Stomach (tissue), 9 donors: ENCODE results near the gene LDHAL6A. TPM values are rescaled to one million over a fixed set of nuclear protein-coding genes. Genes with fewer than 3 reads are reported as not detected.

Experiments used
- DNase-seq, 2 donors: peaks; one replicate each; pipeline versions ENCODE4 v3.0.0 to v3.0.0-alpha.2; 2013 to 2019
- H3K27ac ChIP-seq, 5 donors: fragments of 200-600 bp in 4 of 5; sonication (generic) in 4 of 5; one replicate each; pipeline ENCODE4 v1.5.1; 2013 to 2019; ENCODE audit warnings: mild to moderate bottlenecking in 1 of 5, moderate library complexity in 1 of 5
- H3K27me3 ChIP-seq, 3 donors: fragments of 200-600 bp; sonication (generic); one replicate each; pipeline ENCODE4 v1.5.1; 2017 to 2019; ENCODE audit warnings: mixed run types in 1 of 3
- H3K36me3 ChIP-seq, 4 donors: fragments of 200-600 bp; sonication (generic); 1 replicate in 3 of 4; 2 replicates in 1 of 4; pipeline ENCODE4 v1.5.1; 2016 to 2019
- H3K4me1 ChIP-seq, 4 donors: fragments of 200-600 bp; sonication (generic); one replicate each; pipeline ENCODE4 v1.5.1; 2016 to 2019
- H3K4me3 ChIP-seq, 4 donors: fragments of 200-600 bp; sonication (generic) in 3 of 4; one replicate each; pipeline ENCODE4 v1.5.1; 2016 to 2019; ENCODE audit warnings: mild to moderate bottlenecking in 1 of 4
- H3K9me3 ChIP-seq, 4 donors: fragments of 200-600 bp; sonication (generic); one replicate each; pipeline ENCODE4 v1.5.1; 2016 to 2019
- CTCF ChIP-seq, 7 experiments: fragments of 450-650 bp in 4 of 7; fragments of 200-600 bp in 3 of 7; sonication (generic) in 3 of 7; IDR thresholded peaks; one replicate each; pipeline ENCODE4 v1.5.1; 2016 to 2019; ENCODE audit warnings: antibody characterized with exemption in 7 of 7, control low read depth in 2 of 7, mild to moderate bottlenecking in 1 of 7
- EP300 ChIP-seq: sonication (generic); formaldehyde crosslinking; IDR thresholded peaks from one replicate; pipeline ENCODE4 v1.6.1; 2017; ENCODE audit warnings: antibody characterized with exemption
- POLR2A ChIP-seq, 4 donors: fragments of 450-650 bp; IDR thresholded peaks; one replicate each; pipeline ENCODE4 v1.6.1; 2016; ENCODE audit warnings: antibody characterized with exemption in 4 of 4, control low read depth in 2 of 4, mild to moderate bottlenecking in 1 of 4, moderate library complexity in 1 of 4
- POLR2AphosphoS5 ChIP-seq, 3 donors: sonication (generic); formaldehyde crosslinking; IDR thresholded peaks; one replicate each; pipeline ENCODE4 v1.6.1; 2016; ENCODE audit warnings: antibody characterized with exemption in 3 of 3
- WGBS, 5 donors: extraction: QIAGEN DNeasy Blood & Tissue Kit in 3 of 5; methylation state at CpG; one replicate each; pipeline versions ENCODE4 v1.1.5 to v1.1.7; 2013 to 2018; 5-methylcytosine and 5-hydroxymethylcytosine counted together
- intact Hi-C: fragments of 100-400 bp; cut with DNase I; formaldehyde crosslinking; loops from one replicate; pipeline ENCODE4 v1.15.1; 2023; ENCODE audit warnings: low total_unique reads
- polyA plus RNA-seq, 3 donors: library from polyadenylated mRNA; stranded (reverse); fragments of 200-250 nt; gene quantifications; one replicate each; pipeline ENCODE4 v1.2.3, GENCODE V29; 2013
- total RNA-seq, 5 donors: library from RNA; depleted of rRNA; stranded (reverse); fragments of >200 nt; gene quantifications; one replicate each; pipeline versions ENCODE4 v1.1.0 to v1.2.3, GENCODE V29; 2014 to 2016
- donor health status: healthy with polysubstance abuse.
- donor health status: Bipolar disorder and iron deficiency.
- donor health status: healthy.

LDHAL6A gene
- total and polyA plus RNA-seq, 8 donors: not detected

GRCh38 chr11:18438691-18439090, 17.0 kb upstream of the LDHAL6A start:
- H3K27ac ChIP-seq: no peak overlapping the region
- H3K36me3 ChIP-seq: no peaks in the 10 kb centered on the region
- TF ChIP-seq POLR2A (IDR thresholded peaks at IDR 0.05): no peak
- no peak for TF ChIP-seq EP300
- TF ChIP-seq POLR2AphosphoS5 (IDR thresholded peaks at IDR 0.05): no peak
- no peak for TF ChIP-seq CTCF (IDR thresholded peaks at IDR 0.05)
- no peaks in the 10 kb centered on the region for H3K9me3 ChIP-seq
- H3K27me3 ChIP-seq: no peaks in the 10 kb centered on the region
- H3K4me3 ChIP-seq: no peak overlapping the region
- no peaks in the 10 kb centered on the region for H3K4me1 ChIP-seq
- WGBS, 5 donors: 58 to 67% (median 64%) methylated on average over 2 of the region's 2 CpGs
- intact Hi-C loops: no loop called here
- no peak for DNase-seq

GRCh38 chr11:18449251-18449650, 6.4 kb upstream of the LDHAL6A start:
- whole genome bisulfite sequencing, 5 donors: 76 to 92% (median 90%) methylated on average over 3 of the region's 3 CpGs
- no peak for TF ChIP-seq CTCF (IDR thresholded peaks at IDR 0.05)
- TF ChIP-seq POLR2AphosphoS5 (IDR thresholded peaks at IDR 0.05): no peak
- TF ChIP-seq EP300: no peak
- no peak for TF ChIP-seq POLR2A (IDR thresholded peaks at IDR 0.05)
- Histone ChIP-seq H3K27ac (no peak overlapping the region), H3K4me3 (no peak overlapping the region), H3K4me1 (no peaks in the 10 kb centered on the region), H3K9me3 (no peaks in the 10 kb centered on the region), H3K36me3 (no peaks in the 10 kb centered on the region), H3K27me3 (no peaks in the 10 kb centered on the region)
- DNase-seq: no peak
- intact Hi-C loops: no loop called here

- Histone ChIP-seq H3K27ac (no peak overlapping the region), H3K4me3 (no peak overlapping the region), H3K4me1 (peaks cover 0 to 5% (median 1%) of the 10 kb centered on the region in 4 donors), H3K27me3 (peaks cover 0 to 10% (median 3%) of the 10 kb centered on the region in 3 donors), H3K9me3 (no peaks in the 10 kb centered on the region), H3K36me3 (no peaks in the 10 kb centered on the region)
- 69 to 87% (median 83%) methylated on average over 2 of the region's 2 CpGs for WGBS, 5 donors
- intact Hi-C loops: no loop called here
- TF ChIP-seq POLR2A (IDR thresholded peaks at IDR 0.05) (no peak), EP300 (no peak), POLR2AphosphoS5 (IDR thresholded peaks at IDR 0.05) (no peak), CTCF (IDR thresholded peaks at IDR 0.05) (no peak)
- DNase-seq: no peak
Observed at GRCh38 chr11:18452927-18453326, 2.7 kb upstream of the LDHAL6A start.

- peaks cover 0 to 8% (median 2%) of the 10 kb centered on the region in 4 donors for H3K4me1 ChIP-seq
- WGBS, 5 donors: 16 to 27% (median 19%) methylated on average over 3 of the region's 3 CpGs
- no peak overlapping the region for H3K4me3 ChIP-seq
- intact Hi-C loops: no loop called here
- H3K27me3 ChIP-seq: peaks cover 0 to 10% (median 3%) of the 10 kb centered on the region in 3 donors
- DNase-seq: peak; percentile 35 to 53
- H3K36me3 ChIP-seq: no peaks in the 10 kb centered on the region
- TF ChIP-seq POLR2AphosphoS5 (IDR thresholded peaks at IDR 0.05) (peak in 2 of 3 donors; percentile 67 to 75), EP300 (no peak)
- no peaks in the 10 kb centered on the region for H3K9me3 ChIP-seq
- no peak overlapping the region for H3K27ac ChIP-seq
Observed at GRCh38 chr11:18457450-18457849, 1.8 kb downstream of the LDHAL6A start.

- Histone ChIP-seq H3K27me3 (peaks cover 0 to 10% (median 3%) of the 10 kb centered on the region in 3 donors), H3K4me3 (no peak overlapping the region), H3K4me1 (peaks cover 0 to 8% (median 2%) of the 10 kb centered on the region in 4 donors), H3K27ac (no peak overlapping the region), H3K9me3 (no peaks in the 10 kb centered on the region), H3K36me3 (no peaks in the 10 kb centered on the region)
- intact Hi-C loops: no loop called here
- TF ChIP-seq POLR2AphosphoS5 (IDR thresholded peaks at IDR 0.05): no peak
- TF ChIP-seq CTCF (IDR thresholded peaks at IDR 0.05): no peak
- no peak for TF ChIP-seq EP300
- no peak for TF ChIP-seq POLR2A (IDR thresholded peaks at IDR 0.05)
- WGBS, 5 donors: 93 to 97% (median 94%) methylated on average over 4 of the region's 4 CpGs
- DNase-seq: no peak
Observed at GRCh38 chr11:18459634-18460033, 4.0 kb downstream of the LDHAL6A start.
